GM19023 (cell line): ENCODE measurements around the gene TTLL9.
A peak's percentile ranks its signal among the peaks of the same experiment; 100 is the strongest.
"Not testable (repeated sequence)": the region's sequence is repeated elsewhere in the genome, so short reads cannot be mapped to it uniquely, and the experiment has no call there.

Source experiments
- ATAC-seq: cut with Tn5 transposase; IDR thresholded peaks from one replicate; pipeline ENCODE4 v1.9.1; 2021; ENCODE audit warnings: mild to moderate bottlenecking, moderate library complexity; ENCODE audit not compliant: unreplicated experiment

TTLL9 gene

GRCh38 chr20:31915491-31916280 is 45.3 kb downstream of the TTLL9 start:
- ATAC-seq, result no peak

DNA sequence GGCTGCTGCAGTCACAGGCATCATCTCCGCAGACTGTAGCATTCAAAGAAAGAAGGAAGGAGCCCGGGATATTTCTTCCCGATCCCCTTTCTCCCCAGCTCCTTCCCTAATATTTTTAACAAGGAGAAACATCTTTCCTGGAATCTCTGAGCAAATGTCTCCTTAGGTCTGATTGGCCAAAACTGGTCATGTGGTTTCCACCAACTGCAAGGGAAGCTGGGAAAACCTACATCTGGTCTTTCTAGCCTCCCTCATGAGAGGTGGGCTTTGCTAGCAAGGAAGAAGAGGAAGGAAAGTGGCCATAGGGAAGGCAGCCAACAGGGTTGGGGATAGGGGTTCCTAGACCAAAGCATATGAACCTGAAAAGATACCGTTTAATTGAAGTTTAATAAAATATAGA is 46.3 kb downstream of the TTLL9 start:
- no peak for ATAC-seq

GRCh38 chr20:31917962-31918412 is 47.6 kb downstream of the TTLL9 start:
- not testable (repeated sequence) for ATAC-seq

- ATAC-seq, result no peak
Measured at GRCh38 chr20:31918466-31919105, 48.2 kb downstream of the TTLL9 start.

GRCh38 chr20:31919410-31920155 is 49.1 kb downstream of the TTLL9 start:
- ATAC-seq, result no peak

GRCh38 chr20:31920275-31920855 is 49.9 kb downstream of the TTLL9 start:
- no peak for ATAC-seq

- ATAC-seq, result not testable (repeated sequence)
Measured at GRCh38 chr20:31921480-31921879, 51.0 kb downstream of the TTLL9 start.

DNA sequence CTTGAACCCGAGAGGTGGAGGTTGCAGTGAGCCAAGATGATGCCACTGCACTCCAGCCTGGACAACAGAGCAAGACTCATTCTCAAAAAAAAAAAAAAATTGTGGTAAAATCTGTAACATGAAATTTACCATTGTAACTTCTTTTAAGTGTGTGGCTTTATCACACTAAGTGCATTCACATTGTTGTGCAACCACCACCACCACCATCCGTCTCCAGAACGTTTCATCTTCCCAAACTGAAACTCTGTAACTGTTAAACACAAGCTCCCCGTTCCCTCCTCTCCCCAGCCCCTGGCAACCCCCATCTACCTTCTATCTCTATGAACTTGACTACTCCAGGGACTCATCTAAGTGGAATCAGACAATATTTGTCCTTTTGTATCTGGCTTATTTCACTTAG is 51.7 kb downstream of the TTLL9 start:
- ATAC-seq, result no peak

DNA sequence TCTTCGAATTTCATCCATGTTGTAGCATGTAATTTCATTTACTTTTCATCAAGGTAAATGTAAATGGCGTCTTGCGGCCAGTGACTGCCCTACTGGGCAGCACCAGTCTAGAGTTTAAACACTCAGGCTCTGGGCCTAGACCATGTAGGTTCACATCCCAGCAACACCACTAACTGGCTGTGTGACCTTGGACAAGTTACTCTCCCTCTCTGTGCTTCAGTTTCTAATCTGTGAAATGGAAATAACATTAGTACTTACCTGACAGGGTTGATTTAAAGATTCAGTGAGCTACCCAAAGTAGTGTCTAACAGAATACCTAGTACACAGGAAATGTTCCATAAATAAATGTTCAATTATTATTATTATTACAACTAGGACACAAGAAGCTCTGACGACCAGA is 52.2 kb downstream of the TTLL9 start:
- no peak for ATAC-seq

DNA sequence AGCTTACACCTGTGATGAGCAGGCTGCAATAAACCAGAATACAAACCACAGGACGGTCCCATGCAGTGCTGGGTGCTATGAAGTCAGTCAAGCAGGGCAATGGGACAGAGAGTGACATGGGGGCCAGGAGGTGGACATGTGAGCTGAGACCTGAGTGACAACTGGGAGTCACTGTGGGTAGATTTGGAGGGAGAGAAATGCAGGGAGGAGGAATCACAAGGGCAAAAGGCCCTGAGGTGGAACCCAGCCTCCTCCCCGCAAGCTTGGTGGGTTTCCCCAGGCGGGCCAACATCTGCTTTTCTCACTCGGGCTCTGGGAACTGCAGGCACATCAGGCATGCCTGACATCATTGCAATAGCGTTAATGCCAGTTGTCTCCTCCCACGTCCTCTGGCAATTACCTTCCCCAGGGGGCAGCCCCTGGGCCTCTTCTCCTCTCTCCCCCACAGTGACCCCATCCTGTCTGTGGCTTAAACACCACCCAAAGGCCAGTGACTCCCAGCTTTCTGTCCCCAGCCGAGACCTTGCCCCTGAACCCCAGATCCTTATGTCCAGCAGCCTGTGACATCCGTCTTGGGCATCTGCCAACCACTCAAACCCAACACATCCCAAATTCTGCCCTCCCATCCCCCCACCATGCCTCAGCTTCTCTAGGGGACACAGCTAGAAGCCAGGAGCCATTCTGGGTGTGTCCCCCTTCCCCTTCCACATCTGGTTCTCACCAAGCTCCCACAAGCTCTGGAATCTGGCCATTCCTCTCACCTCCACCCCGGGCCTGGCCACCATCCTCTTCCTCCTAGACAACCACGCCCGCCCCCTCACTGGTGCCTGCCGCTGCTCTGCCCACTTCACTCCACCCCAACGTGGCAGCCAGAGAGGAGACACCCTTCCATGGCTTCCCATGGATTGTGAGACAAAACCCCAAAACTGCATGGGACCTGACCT is 53.2 kb downstream of the TTLL9 start:
- ATAC-seq, result peak; percentile 76

DNA sequence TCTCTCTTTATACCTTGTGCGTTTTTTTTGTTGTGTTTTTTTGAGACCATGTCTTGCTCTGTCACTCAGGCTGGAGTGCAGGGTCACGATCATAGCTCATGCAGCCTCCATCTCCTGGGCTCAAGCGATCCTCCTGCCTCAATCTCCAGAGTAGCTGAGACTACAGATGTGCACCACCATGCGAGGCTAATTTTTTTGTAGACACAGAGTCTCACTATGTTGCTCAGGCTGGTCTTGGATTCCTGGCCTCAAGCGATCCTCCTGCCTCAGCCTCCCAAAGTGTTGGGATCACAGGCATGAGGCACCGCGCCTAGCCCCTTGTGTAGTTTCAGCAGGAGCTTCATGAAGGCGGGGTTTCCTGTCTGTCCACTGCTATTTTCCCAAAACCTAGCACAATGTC is 54.1 kb downstream of the TTLL9 start:
- ATAC-seq, result no peak

GRCh38 chr20:31925631-31926030 is 55.2 kb downstream of the TTLL9 start:
- no peak for ATAC-seq

GRCh38 chr20:31926493-31926892 is 56.1 kb downstream of the TTLL9 start:
- no peak for ATAC-seq

- ATAC-seq, result no peak
Measured at GRCh38 chr20:31927627-31928159, 57.3 kb downstream of the TTLL9 start.

DNA sequence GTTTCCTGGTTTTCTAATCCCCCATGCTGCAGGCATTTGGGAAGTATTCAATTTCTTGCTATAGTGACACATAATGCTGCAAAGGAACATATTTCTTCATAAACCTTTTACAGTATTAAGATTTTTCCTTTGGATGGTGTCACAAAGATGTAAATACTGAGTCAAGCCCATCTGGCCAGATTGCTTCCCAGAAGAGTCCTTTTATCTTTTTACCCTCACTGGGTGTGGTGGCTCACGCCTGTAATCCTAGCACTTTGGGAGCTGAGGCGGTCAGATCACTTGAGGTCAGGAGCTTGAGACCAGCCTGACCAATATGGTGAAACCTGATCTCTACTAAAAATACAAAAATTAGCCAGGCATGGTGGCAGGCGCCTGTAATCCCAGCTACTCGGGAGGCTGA is 59.2 kb downstream of the TTLL9 start:
- not testable (repeated sequence) for ATAC-seq

- ATAC-seq, result no peak
Measured at GRCh38 chr20:31930779-31931178, 60.3 kb downstream of the TTLL9 start.

- ATAC-seq, result no peak
Measured at GRCh38 chr20:31933698-31934097, 63.3 kb downstream of the TTLL9 start.

GRCh38 chr20:31934491-31934890 is 64.1 kb downstream of the TTLL9 start:
- ATAC-seq, result no peak

GRCh38 chr20:31934968-31935764 is 64.7 kb downstream of the TTLL9 start:
- no peak for ATAC-seq
